NT2/D1 (cell line): ENCODE results near the gene KAZN.

Experiments
- SUZ12 ChIP-seq: IDR thresholded peaks from 2 replicates; pipeline ENCODE4 v1.6.1; 2011; ENCODE audit not compliant: insufficient read length, insufficient read depth; ENCODE audit errors: extremely low read depth
- YY1 ChIP-seq: IDR thresholded peaks from 2 replicates; pipeline ENCODE4 v1.6.1; 2011; ENCODE audit not compliant: insufficient read length, insufficient read depth
- ZNF274 ChIP-seq: IDR thresholded peaks from 2 replicates; pipeline ENCODE4 v1.6.1; 2011; ENCODE audit warnings: mild to moderate bottlenecking, low read depth, low read length

GRCh38 chr1:14620941-14621340 lies 22.5 kb downstream of the KAZN start:
- no peak for TF ChIP-seq YY1
- no peak for TF ChIP-seq ZNF274
- no peak for TF ChIP-seq SUZ12
